GM10847 (cell line): ENCODE data around the gene RYR3.

ENCODE experiments used
- POLR2A ChIP-seq: IDR thresholded peaks from 2 replicates; pipeline ENCODE4 v1.6.1; 2011; ENCODE audit not compliant: insufficient read length; ENCODE audit errors: extremely low read depth

RYR3 gene

GRCh38 chr15:33396475-33396874, 85.7 kb downstream of the RYR3 start:
- TF ChIP-seq POLR2A: no peak

GRCh38 chr15:33398555-33398954, 87.8 kb downstream of the RYR3 start:
- no peak for TF ChIP-seq POLR2A

- no peak for TF ChIP-seq POLR2A
Observed at GRCh38 chr15:33400941-33401340, 90.2 kb downstream of the RYR3 start.

- TF ChIP-seq POLR2A: no peak
Observed at GRCh38 chr15:33402600-33402999, 91.8 kb downstream of the RYR3 start.

- no peak for TF ChIP-seq POLR2A
Observed at GRCh38 chr15:33405096-33405495, 94.3 kb downstream of the RYR3 start.

- no peak for TF ChIP-seq POLR2A
Observed at GRCh38 chr15:33411596-33412540, 101.1 kb downstream of the RYR3 start.

- no peak for TF ChIP-seq POLR2A
Observed at GRCh38 chr15:33419701-33420100, 108.9 kb downstream of the RYR3 start.

- no peak for TF ChIP-seq POLR2A
Observed at GRCh38 chr15:33424025-33424424, 113.3 kb downstream of the RYR3 start.

GRCh38 chr15:33425142-33425541, 114.4 kb downstream of the RYR3 start:
- TF ChIP-seq POLR2A: no peak

- TF ChIP-seq POLR2A: no peak
Observed at GRCh38 chr15:33430577-33430976, 119.8 kb downstream of the RYR3 start.

GRCh38 chr15:33433821-33434220, 123.1 kb downstream of the RYR3 start:
- TF ChIP-seq POLR2A: no peak

GRCh38 chr15:33438396-33438795, 127.6 kb downstream of the RYR3 start:
- TF ChIP-seq POLR2A: no peak

- TF ChIP-seq POLR2A: no peak
Observed at GRCh38 chr15:33440900-33441299, 130.1 kb downstream of the RYR3 start.

- TF ChIP-seq POLR2A: no peak
Observed at GRCh38 chr15:33442449-33442848, 131.7 kb downstream of the RYR3 start.

- TF ChIP-seq POLR2A: no peak
Observed at GRCh38 chr15:33443708-33444107, 132.9 kb downstream of the RYR3 start.

- TF ChIP-seq POLR2A: no peak
Observed at GRCh38 chr15:33445984-33446383, 135.2 kb downstream of the RYR3 start.

- no peak for TF ChIP-seq POLR2A
Observed at GRCh38 chr15:33448151-33448550, 137.4 kb downstream of the RYR3 start.

GRCh38 chr15:33448961-33449606, 138.3 kb downstream of the RYR3 start:
- TF ChIP-seq POLR2A: no peak
